WTC11 (cell line): ENCODE measurements around the gene IL37. TPM values are rescaled to one million over a fixed set of nuclear protein-coding genes. Genes with fewer than 3 reads are reported as not detected.

Experiments used
- ATAC-seq: fragments of 200-7000 bp; cut with Tn5 transposase; 2 replicates; pipeline ENCODE4 v1.10.0; 2021; ENCODE audit warnings: mild to moderate bottlenecking, moderate library complexity
- CTCF ChIA-PET: fragments of 300-600 bp; sonication (Branson Sonifier 250); formaldehyde crosslinking; loops from one replicate; lab custom pipeline; 2021; ENCODE audit warnings: antibody characterized with exemption; lab: Charles Lee
- POLR2A ChIA-PET: fragments of 350-600 bp; sonication (Branson Sonifier 250); formaldehyde crosslinking; loops from one replicate; lab custom pipeline; 2021; ENCODE audit warnings: antibody characterized with exemption; lab: Charles Lee
- DNase-seq: peaks from one replicate; pipeline ENCODE4 v3.0.0; 2021; ENCODE audit warnings: low spot score
- H3K27ac Mint-ChIP-seq: 2 replicates; pipeline ENCODE4 v1.8.0; 2021; ENCODE audit warnings: mixed read lengths
- H3K27me3 Mint-ChIP-seq: 2 replicates; pipeline ENCODE4 v1.8.0; 2021; ENCODE audit warnings: low read depth, mild to moderate bottlenecking, moderate library complexity, mixed read lengths
- H3K36me3 Mint-ChIP-seq: 2 replicates; pipeline ENCODE4 v1.8.0; 2021; ENCODE audit warnings: mixed read lengths
- H3K4me1 Mint-ChIP-seq: 2 replicates; pipeline ENCODE4 v1.8.0; 2022; ENCODE audit warnings: mixed read lengths
- H3K4me3 Mint-ChIP-seq: 2 replicates; pipeline ENCODE4 v1.8.0; 2021; ENCODE audit warnings: mild to moderate bottlenecking, moderate library complexity, mixed read lengths
- H3K9me3 Mint-ChIP-seq: 2 replicates; pipeline ENCODE4 v1.8.0; 2021; ENCODE audit warnings: mixed read lengths
- EMX1 ChIP-seq: fragments of 250-450 bp; sonication (Bioruptor Pico); IDR thresholded peaks from 2 replicates; pipeline ENCODE4 v1.8.0; 2021; ENCODE audit warnings: mild to moderate bottlenecking
- FOXJ3 ChIP-seq: sonication (generic); formaldehyde crosslinking; IDR thresholded peaks from 2 replicates; pipeline ENCODE4 v1.9.0; 2021; ENCODE audit warnings: missing genetic modification reagents, mild to moderate bottlenecking, borderline replicate concordance
- HMGXB4 ChIP-seq: sonication (generic); formaldehyde crosslinking; IDR thresholded peaks from 2 replicates; pipeline ENCODE4 v1.8.1; 2023; ENCODE audit warnings: mild to moderate bottlenecking, moderate library complexity, missing genetic modification reagents
- IRF1 ChIP-seq: sonication (generic); formaldehyde crosslinking; IDR thresholded peaks from 2 replicates; pipeline ENCODE4 v1.8.0; 2023; ENCODE audit warnings: missing genetic modification reagents
- KAT7 ChIP-seq: sonication (generic); formaldehyde crosslinking; IDR thresholded peaks from 2 replicates; pipeline ENCODE4 v1.8.1; 2023; ENCODE audit warnings: missing genetic modification reagents, mild to moderate bottlenecking, borderline replicate concordance
- NFATC4 ChIP-seq: fragments of 250-450 bp; sonication (Bioruptor Pico); IDR thresholded peaks from 2 replicates; pipeline ENCODE4 v1.9.0; 2021; ENCODE audit warnings: mild to moderate bottlenecking
- RELA ChIP-seq: sonication (generic); formaldehyde crosslinking; IDR thresholded peaks from 2 replicates; pipeline ENCODE4 v1.8.1; 2022; ENCODE audit warnings: missing genetic modification reagents, mild to moderate bottlenecking, borderline replicate concordance
- SOX15 ChIP-seq: fragments of 250-450 bp; sonication (Bioruptor Pico); IDR thresholded peaks from 2 replicates; pipeline ENCODE4 v1.9.0; 2021; ENCODE audit warnings: mild to moderate bottlenecking
- TEAD1 ChIP-seq: sonication (generic); formaldehyde crosslinking; IDR thresholded peaks from 2 replicates; pipeline ENCODE4 v1.8.0; 2022; ENCODE audit warnings: mild to moderate bottlenecking, missing genetic modification reagents
- USF1 ChIP-seq: sonication (generic); formaldehyde crosslinking; IDR thresholded peaks from 2 replicates; pipeline ENCODE4 v1.8.0; 2022; ENCODE audit warnings: mild to moderate bottlenecking, missing genetic modification reagents
- ZBTB21 ChIP-seq: sonication (generic); formaldehyde crosslinking; IDR thresholded peaks from 2 replicates; pipeline ENCODE4 v1.8.1; 2023; ENCODE audit warnings: mild to moderate bottlenecking, missing genetic modification reagents, borderline replicate concordance
- ZBTB43 ChIP-seq: sonication (generic); formaldehyde crosslinking; IDR thresholded peaks from 2 replicates; pipeline ENCODE4 v1.8.1; 2023; ENCODE audit warnings: mild to moderate bottlenecking, missing genetic modification reagents
- ZNF532 ChIP-seq: fragments of 250-450 bp; sonication (Bioruptor Pico); IDR thresholded peaks from 2 replicates; pipeline ENCODE4 v1.9.0; 2021; ENCODE audit warnings: mild to moderate bottlenecking, borderline replicate concordance
- total RNA-seq: library from RNA; stranded (reverse); gene quantifications from 3 replicates; pipeline ENCODE4 v1.2.3, GENCODE V29; 2021

IL37 gene
- total RNA-seq, 1 experiment from 2014 or later, result 0.48 TPM

- TF ChIP-seq ZBTB43 (CRISPR knock-in tag), result no peak
- TF ChIP-seq FOXJ3 (CRISPR knock-in tag), result no peak
- no peak for TF ChIP-seq HMGXB4
These were observed 39.8 kb upstream of the IL37 start (continued) for GRCh38 chr2:112870841-112871835.

- Mint-ChIP-seq H3K27me3 (no peaks in the 10 kb centered on the region), H3K4me1 (peaks cover 2% of the 10 kb centered on the region), H3K9me3 (no peaks in the 10 kb centered on the region), H3K27ac (no peak overlapping the region), H3K4me3 (no peak overlapping the region), H3K36me3 (no peaks in the 10 kb centered on the region)
- ATAC-seq (peak; percentile 47), DNase-seq (no peak)
- POLR2A ChIA-PET, result no interaction called here
- no peak for TF ChIP-seq NFATC4 (CRISPR knock-in tag)
- no peak for TF ChIP-seq RELA
- CTCF ChIA-PET, result interaction anchor here (1.0 kb wide), 1 partner anchor 65 kb away, joined by 4 read pairs; no protein-coding TSS in a partner anchor
These were observed 34.6 kb upstream of the IL37 start for GRCh38 chr2:112876257-112876970.

GRCh38 chr2:112876971-112877361, 34.0 kb upstream of the IL37 start:
- DNase-seq (no peak), ATAC-seq (no peak)
- no peaks in the 10 kb centered on the region for H3K27me3 Mint-ChIP-seq
- H3K36me3 Mint-ChIP-seq, result no peaks in the 10 kb centered on the region
- no peaks in the 10 kb centered on the region for H3K9me3 Mint-ChIP-seq
- POLR2A ChIA-PET, result no interaction called here
- H3K4me3 Mint-ChIP-seq, result no peak overlapping the region
- TF ChIP-seq EMX1 (CRISPR knock-in tag), result no peak
- CTCF ChIA-PET, result interaction anchor here (1.0 kb wide), 1 partner anchor 65 kb away, joined by 4 read pairs; no protein-coding TSS in a partner anchor
- H3K4me1 Mint-ChIP-seq, result no peaks in the 10 kb centered on the region; the same call in 1 of the 2 replicates
- no peak overlapping the region for H3K27ac Mint-ChIP-seq

GRCh38 chr2:112877423-112877822, 33.5 kb upstream of the IL37 start:
- Mint-ChIP-seq H3K4me3 (no peak overlapping the region), H3K36me3 (no peaks in the 10 kb centered on the region), H3K4me1 (no peaks in the 10 kb centered on the region; the same call in 1 of the 2 replicates), H3K27me3 (no peaks in the 10 kb centered on the region), H3K9me3 (no peaks in the 10 kb centered on the region), H3K27ac (no peak overlapping the region)
- ATAC-seq (no peak), DNase-seq (no peak)
- TF ChIP-seq SOX15, result no peak
- CTCF ChIA-PET, result interaction anchor here (1.0 kb wide), 1 partner anchor 64 kb away, joined by 4 read pairs; no protein-coding TSS in a partner anchor
- POLR2A ChIA-PET, result no interaction called here

- no peak overlapping the region for H3K27ac Mint-ChIP-seq
- no peaks in the 10 kb centered on the region for H3K9me3 Mint-ChIP-seq
- no peak for ATAC-seq
- peaks cover 2% of the 10 kb centered on the region for H3K4me1 Mint-ChIP-seq
- CTCF ChIA-PET, result interaction anchor here (0.5 to 1.5 kb wide), 2 partner anchors 62 to 69 kb away, joined by 3 read pairs; no protein-coding TSS in a partner anchor
- no peak for DNase-seq
- POLR2A ChIA-PET, result no interaction called here
- H3K27me3 Mint-ChIP-seq, result no peaks in the 10 kb centered on the region
- no peaks in the 10 kb centered on the region for H3K36me3 Mint-ChIP-seq
- no peak overlapping the region for H3K4me3 Mint-ChIP-seq
- TF ChIP-seq FOXJ3 (CRISPR knock-in tag), result no peak
- no peak for TF ChIP-seq TEAD1
- no peak for TF ChIP-seq USF1
- TF ChIP-seq ZNF532 (CRISPR knock-in tag), result no peak
- TF ChIP-seq IRF1, result no peak
- TF ChIP-seq ZBTB21 (CRISPR knock-in tag), result no peak
- TF ChIP-seq KAT7, result no peak
These were observed 31.4 kb upstream of the IL37 start for GRCh38 chr2:112879491-112880041.
